ENCODE results near the gene PEX16. TPM values are rescaled to one million over a fixed set of nuclear protein-coding genes. Genes with fewer than 3 reads are reported as not detected.

The PEX16 gene
- total and polyA plus RNA-seq, 10 donors: 29.2 to 50.1 (median 34.9) TPM

- Histone ChIP-seq H3K9me3 (no peaks in the 10 kb centered on the region), H3K36me3 (no peaks in the 10 kb centered on the region), H3K27me3 (replicated peaks in 1 of 7) (peaks cover 0 to 52% (median 20%) of the 10 kb centered on the region in 7 donors), H3K4me3 (no peak overlapping the region), H3K27ac (peak overlapping the region in 1 of 8 donors; percentile 41), H3K4me1 (peaks cover 6 to 80% (median 35%) of the 10 kb centered on the region in 6 donors)
- DNase-seq: no peak
- intact Hi-C loops (cut with DNase I; ENCODE audit: low total_unique reads): no loop called here
- 85 to 95% (median 90%) methylated on average over 6 of the region's 6 CpGs for WGBS, 5 donors
- TF ChIP-seq POLR2A (IDR thresholded peaks at IDR 0.05) (no peak), CTCF (IDR thresholded peaks at IDR 0.05 in 8 of 11, conservative IDR thresholded peaks at IDR 0.05 in 3 of 11) (no peak), POLR2AphosphoS5 (IDR thresholded peaks at IDR 0.05) (no peak)
Measured at GRCh38 chr11:45924927-45925326, 7.2 kb upstream of the PEX16 start.

- TF ChIP-seq CTCF (IDR thresholded peaks at IDR 0.05 in 8 of 11, conservative IDR thresholded peaks at IDR 0.05 in 3 of 11) (no peak), POLR2AphosphoS5 (IDR thresholded peaks at IDR 0.05) (no peak)
- DNase-seq: peak; percentile 71
- H3K27me3 ChIP-seq (replicated peaks in 1 of 7): peaks cover 0 to 52% (median 20%) of the 10 kb centered on the region in 7 donors
- intact Hi-C loops (cut with DNase I; ENCODE audit: low total_unique reads): no loop called here
- H3K27ac ChIP-seq: peak overlapping the region in 1 of 8 donors; percentile 41
- no peak overlapping the region for H3K4me3 ChIP-seq
- H3K36me3 ChIP-seq: no peaks in the 10 kb centered on the region
- 67 to 79% (median 70%) methylated on average over 17 to 22 of the region's 22 CpGs for WGBS, 5 donors
- H3K4me1 ChIP-seq: peaks cover 5 to 80% (median 34%) of the 10 kb centered on the region in 6 donors
- no peaks in the 10 kb centered on the region for H3K9me3 ChIP-seq
Measured at GRCh38 chr11:45924036-45924915, 6.6 kb upstream of the PEX16 start.

- Histone ChIP-seq H3K9me3 (no peaks in the 10 kb centered on the region), H3K27me3 (replicated peaks in 1 of 7) (peaks cover 0 to 52% (median 20%) of the 10 kb centered on the region in 7 donors), H3K27ac (peak within 1 kb of the TSS in 6 of 8 donors; percentile 8 to 79 (median 63)), H3K36me3 (no peaks in the 10 kb centered on the region), H3K4me3 (peak within 1 kb of the TSS; percentile 33 to 76 (median 49)), H3K4me1 (peaks cover 10 to 73% (median 32%) of the 10 kb centered on the region in 6 donors)
- intact Hi-C loops (cut with DNase I; ENCODE audit: low total_unique reads): no loop called here
- 0 to 2% (median 1%) methylated on average over 6 to 73 of the region's 73 CpGs for WGBS, 5 donors
- DNase-seq: peak; percentile 86
- peak in 1 of 3 donors; percentile 23 for TF ChIP-seq POLR2AphosphoS5 (IDR thresholded peaks at IDR 0.05)
- TF ChIP-seq POLR2A (IDR thresholded peaks at IDR 0.05): no peak
- no peak for TF ChIP-seq CTCF (IDR thresholded peaks at IDR 0.05 in 8 of 11, conservative IDR thresholded peaks at IDR 0.05 in 3 of 11)
Measured at GRCh38 chr11:45922425-45923082, 4.9 kb upstream of the PEX16 start, which contains the start of gene LARGE2. Gene LARGE2 (plus strand): TSS chr11:45922656. CDS start chr11:45922883, 227 bp downstream.

All from spleen (tissue), 11 donors.